GM12878 (cell line): ENCODE data around the gene ZYG11B. TPM values are rescaled to one million over a fixed set of nuclear protein-coding genes. Genes with fewer than 3 reads are reported as not detected.

Experiments
- ATAC-seq: fragments of 200-7000 bp; cut with Tn5 transposase; 3 replicates; pipeline ENCODE4 v1.9.1; 2020; ENCODE audit warnings: mild to moderate bottlenecking, moderate library complexity
- BruUV-seq: library from RNA; stranded (reverse); fragments of 400-500 nt; replicated peaks from 2 replicates; lab custom pipeline; 2021; lab: Mats Ljungman, UMichigan
- CTCF ChIA-PET: fragments of 300-600 bp; sonication (Branson Sonifier 250); formaldehyde crosslinking; extraction: SDS; loops from one replicate; lab custom pipeline; 2021; ENCODE audit warnings: inconsistent platforms; lab: Yijun Ruan, JAX
- POLR2A ChIA-PET: fragments of 350-600 bp; formaldehyde crosslinking; extraction: SDS; loops from one replicate; lab custom pipeline; 2021; ENCODE audit warnings: inconsistent platforms; lab: Charles Lee
- RAD21 ChIA-PET: fragments of 300-600 bp; sonication (Branson Sonifier 250); formaldehyde crosslinking; loops from one replicate; lab custom pipeline; 2023; ENCODE audit warnings: antibody characterized with exemption; ENCODE audit not compliant: unreplicated experiment; lab: Charles Lee
- SMC1A ChIA-PET: fragments of 300-600 bp; sonication (Branson Sonifier 250); formaldehyde crosslinking; loops from one replicate; lab custom pipeline; 2023; ENCODE audit not compliant: unreplicated experiment, uncharacterized antibody; lab: Charles Lee
- DNase-seq: peaks from one replicate; pipeline ENCODE4 v3.0.0-alpha.2; 2011; ENCODE audit warnings: low read depth, low spot score
- FAIRE-seq: peaks from 3 replicates; lab custom pipeline; 2011; peaks lifted over from hg19 to GRCh38; lab: Jason Lieb, UNC
- H2AFZ ChIP-seq: 2 replicates; pipeline ENCODE4 v1.6.0; 2011; ENCODE audit warnings: low read depth, low read length, control low read depth; ENCODE audit not compliant: control insufficient read depth
- H3K27ac ChIP-seq: 2 replicates; pipeline ENCODE4 v1.5.1; 2011; ENCODE audit warnings: control low read depth; ENCODE audit not compliant: control insufficient read depth, insufficient read depth
- H3K27me3 ChIP-seq, 2 experiments: replicated peaks in 1 of 2; 2 replicates each; pipeline versions ENCODE4 v1.6.0 to v1.6.1; 2011; ENCODE audit warnings: low read length in 1 of 2; ENCODE audit not compliant: control insufficient read depth in 2 of 2, insufficient read depth in 2 of 2
- H3K36me3 ChIP-seq, 2 experiments: 2 replicates each; pipeline ENCODE4 v1.5.1; 2011; ENCODE audit warnings: low read length in 1 of 2; ENCODE audit not compliant: control insufficient read depth in 2 of 2, insufficient read depth in 2 of 2
- H3K4me1 ChIP-seq: 2 replicates; pipeline ENCODE4 v1.6.1; 2011; ENCODE audit warnings: mild to moderate bottlenecking, low read length, moderate library complexity, mixed read lengths; ENCODE audit not compliant: control insufficient read depth, insufficient read depth
- H3K4me2 ChIP-seq: 2 replicates; pipeline ENCODE4 v1.6.0; 2011; ENCODE audit warnings: control low read depth; ENCODE audit not compliant: control insufficient read depth, insufficient read depth
- H3K4me3 ChIP-seq: fragments of 200-600 bp; sonication (generic); 2 replicates; pipeline ENCODE4 v1.5.1; 2016
- H3K79me2 ChIP-seq: 2 replicates; pipeline ENCODE4 v1.6.0; 2011; ENCODE audit warnings: low read length; ENCODE audit not compliant: control insufficient read depth, insufficient read depth
- H3K9ac ChIP-seq: 2 replicates; pipeline ENCODE4 v1.8.0; 2011; ENCODE audit warnings: low read length, control low read depth, mixed read lengths; ENCODE audit not compliant: control insufficient read depth, insufficient read depth
- H3K9me3 ChIP-seq: replicated peaks from 3 replicates; pipeline ENCODE4 v1.5.1; 2011; ENCODE audit warnings: mild to moderate bottlenecking, low read length; ENCODE audit not compliant: control insufficient read depth, insufficient read depth
- H4K20me1 ChIP-seq: 2 replicates; pipeline ENCODE4 v1.6.0; 2011; ENCODE audit not compliant: control insufficient read depth, insufficient read depth
- DPF2 ChIP-seq: fragments of 450-650 bp; IDR thresholded peaks from 2 replicates; pipeline ENCODE4 v1.6.1; 2017; ENCODE audit warnings: mild to moderate bottlenecking
- ETV6 ChIP-seq, 2 experiments: fragments of 450-650 bp in 1 of 2; IDR thresholded peaks in 1 of 2; conservative IDR thresholded peaks in 1 of 2; 2 replicates each; pipeline ENCODE4 v1.6.1; 2014; ENCODE audit warnings: antibody characterized with exemption in 1 of 2, borderline replicate concordance in 1 of 2, low read depth in 1 of 2, mild to moderate bottlenecking in 1 of 2, moderate library complexity in 1 of 2
- FOS ChIP-seq: IDR thresholded peaks from 3 replicates; pipeline ENCODE4 v1.6.1; 2011; ENCODE audit warnings: borderline replicate concordance; ENCODE audit not compliant: insufficient read length; ENCODE audit errors: extremely low read depth
- MYC ChIP-seq: IDR thresholded peaks from 2 replicates; pipeline ENCODE4 v1.6.1; 2011; ENCODE audit warnings: mild to moderate bottlenecking, low read length, moderate library complexity, inconsistent platforms; ENCODE audit not compliant: insufficient read depth, insufficient replicate concordance, insufficient read length, severe bottlenecking
- NFYA ChIP-seq: IDR thresholded peaks from 2 replicates; pipeline ENCODE4 v1.6.1; 2011; ENCODE audit warnings: low read depth, mild to moderate bottlenecking, low read length, improper control_type of control experiment, borderline replicate concordance
- SP1 ChIP-seq: IDR thresholded peaks from one replicate; pipeline ENCODE4 v1.6.1; 2011; ENCODE audit warnings: low read depth, low read length
- TCF12 ChIP-seq: IDR thresholded peaks from 2 replicates; pipeline ENCODE4 v1.6.1; 2011; ENCODE audit warnings: low read depth, mild to moderate bottlenecking, low read length
- ZZZ3 ChIP-seq: IDR thresholded peaks from 2 replicates; pipeline ENCODE4 v1.6.1; 2011; ENCODE audit warnings: low read depth; ENCODE audit not compliant: control insufficient read depth, insufficient read length
- WGBS: methylation state at CpG from one replicate; pipeline ENCODE4 v1.1.6; 2016; ENCODE audit warnings: low lambda C conversion rate; ENCODE audit not compliant: insufficient replicate concordance, insufficient coverage; ENCODE audit errors: missing lambda C conversion rate; 5-methylcytosine and 5-hydroxymethylcytosine counted together
- in situ Hi-C: fragments of 300-500 bp; cut with MboI; formaldehyde crosslinking; loops from 9 replicates; pipeline ENCODE4 v1.14.3; 2018; ENCODE audit warnings: mixed read lengths
- intact Hi-C: fragments of 100-400 bp; cut with micrococcal nuclease; formaldehyde crosslinking; loops from one replicate; pipeline ENCODE4 v1.14.2; 2022; ENCODE audit not compliant: unreplicated experiment
- polyA plus RNA-seq, 11 experiments: library from polyadenylated mRNA; depleted of rRNA in 4 of 11; unstranded in 6 of 11; stranded (reverse) in 5 of 11; fragments of >200 nt; fragmentation: Nextera tagmentation in 4 of 11; fragmentation: Illumina TruSeq in 1 of 11; extraction: Ambion mirVana in 4 of 11; extraction: Trizol in 1 of 11; gene quantifications; 1 replicate in 1 of 11; 2 replicates in 10 of 11; pipeline versions ENCODE4 v1.2.1 to v1.2.3, GENCODE V29; 2011 to 2016; ENCODE audit warnings: inconsistent platforms in 2 of 11, missing spikeins in 2 of 11, low read depth in 1 of 11
- total RNA-seq, 4 experiments: library from RNA; depleted of rRNA in 3 of 4; stranded (reverse); fragments of >200 nt in 3 of 4; fragmentation: Illumina TruSeq in 1 of 4; extraction: Trizol in 1 of 4; gene quantifications; 2 replicates each; pipeline versions ENCODE4 v1.2.1 to v1.2.3, GENCODE V29; 2013 to 2021

ZYG11B gene
- total and polyA plus RNA-seq, 10 of the 15 experiments (the other 5 are each of a cell fraction or from before 2014, with no cell fraction given), result 1.8 to 8.5 (median 5.3) TPM

DNA sequence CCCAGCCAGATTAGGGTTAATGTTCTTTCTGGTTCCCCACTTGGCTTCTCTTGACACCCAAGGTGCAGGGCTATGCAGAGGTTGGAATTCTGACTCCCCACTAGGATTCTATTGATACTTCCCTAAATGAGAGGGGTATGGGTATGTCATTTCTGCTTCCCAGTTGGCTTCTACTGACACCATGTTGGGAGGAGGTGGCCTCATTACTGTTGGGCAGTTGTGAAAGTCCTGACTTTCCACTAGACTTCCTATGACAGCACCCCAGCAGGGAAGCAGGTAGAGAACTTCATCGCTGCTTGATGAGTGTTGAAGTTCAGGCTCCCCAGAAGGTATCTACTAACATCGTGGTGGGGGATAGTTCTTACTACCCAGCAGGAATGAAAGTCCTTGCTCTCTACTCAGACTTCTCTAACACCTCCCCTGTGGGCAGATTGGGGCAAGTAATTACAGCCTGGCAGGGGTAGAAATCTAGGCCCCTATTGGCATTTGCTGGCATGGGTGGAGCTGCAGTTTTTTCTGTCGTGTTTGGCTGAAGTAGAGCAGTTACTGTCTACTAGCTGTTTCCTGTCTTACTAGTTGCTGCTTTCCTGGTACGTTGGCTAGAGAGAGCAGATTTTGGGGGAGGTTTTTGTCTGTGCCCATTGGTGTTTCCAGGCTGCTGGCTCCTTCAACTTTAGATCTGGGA lies 41.5 kb downstream of the ZYG11B start:
- H4K20me1 ChIP-seq, result no peaks in the 10 kb centered on the region
- ChIA-PET POLR2A (interaction anchor here (0.6 kb wide), 1 partner anchor 77 kb away, joined by 3 read pairs; no protein-coding TSS in a partner anchor), SMC1A (interaction anchor here (1.0 kb wide), 1 partner anchor 12 kb away, joined by 3 read pairs; no protein-coding TSS in a partner anchor)
- no peaks in the 10 kb centered on the region for H3K79me2 ChIP-seq
- no peak overlapping the region for H2AFZ ChIP-seq
- no peak for FAIRE-seq
- no peaks in the 10 kb centered on the region for H3K27me3 ChIP-seq
- TF ChIP-seq TCF12 (no peak), ZZZ3 (no peak)
- TF ChIP-seq, all 136 proteins: peak for 0
- intact Hi-C loops (no loop called here), in situ Hi-C loops (no loop called here)
- DNase-seq (no peak), ATAC-seq (no peak)
- Histone ChIP-seq H3K9ac (no peak overlapping the region), H3K4me1 (no peaks in the 10 kb centered on the region), H3K27ac (no peak overlapping the region), H3K36me3 (peaks cover 0 to 4% of the 10 kb centered on the region in 2 experiments; a peak in 1 of 4 replicates), H3K4me3 (no peak overlapping the region), H3K4me2 (no peak overlapping the region), H3K9me3 (no peaks in the 10 kb centered on the region)
- no TSS peak for BruUV-seq
- 51% methylated on average over 4 of the region's 4 CpGs for WGBS
- CTCF ChIA-PET, result interaction anchor here (0.6 kb wide), 1 partner anchor 135 kb away, joined by 3 read pairs; no protein-coding TSS in a partner anchor
- RAD21 ChIA-PET, result no interaction called here

DNA sequence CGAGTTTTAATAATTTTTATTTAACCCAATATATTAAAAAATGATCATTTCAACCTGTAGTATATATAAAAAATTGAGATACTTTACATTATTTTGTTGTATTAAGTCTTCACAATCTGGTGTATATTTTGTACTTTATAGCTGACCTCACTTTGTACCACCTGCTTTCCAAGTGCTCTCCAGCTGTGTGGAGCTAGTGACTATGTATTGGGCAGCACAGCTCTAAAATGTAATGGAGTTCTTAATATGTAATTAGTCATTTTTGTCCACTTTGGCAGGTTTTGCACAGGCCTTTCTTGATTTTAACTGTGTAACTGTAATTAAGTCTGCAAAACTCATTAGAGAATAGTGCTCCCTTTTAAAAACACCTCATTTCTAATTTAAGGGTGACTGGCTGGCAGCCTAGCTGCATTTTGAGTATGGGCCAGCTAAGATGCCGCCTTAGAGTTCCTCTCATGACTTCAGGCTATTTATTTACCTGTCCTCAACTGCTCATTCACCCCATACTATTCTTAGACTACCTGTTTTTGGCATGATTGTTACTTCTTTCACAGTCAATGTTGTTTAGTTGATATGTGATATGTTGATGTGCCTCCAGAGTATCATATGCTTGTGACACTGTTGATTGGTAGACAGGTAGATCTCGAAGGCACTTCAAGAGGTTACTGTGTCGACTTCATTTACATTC lies 43.2 kb downstream of the ZYG11B start:
- ATAC-seq, result no peak
- peaks cover 0 to 4% of the 10 kb centered on the region in 2 experiments; a peak in 2 of 4 replicates for H3K36me3 ChIP-seq
- H3K4me1 ChIP-seq, result no peaks in the 10 kb centered on the region
- no TSS peak for BruUV-seq
- no peak overlapping the region for H2AFZ ChIP-seq
- no peak for TF ChIP-seq SP1
- TF ChIP-seq NFYA, result no peak
- no peak for TF ChIP-seq DPF2
- TF ChIP-seq MYC, result no peak
- no peak for TF ChIP-seq FOS
- no peak for TF ChIP-seq ETV6 (conservative IDR thresholded peaks at IDR 0.05 in 1 of 2, IDR thresholded peaks at IDR 0.05 in 1 of 2; ENCODE audit: borderline replicate concordance in 1 of 2, low read depth in 1 of 2)
- no peaks in the 10 kb centered on the region for H3K9me3 ChIP-seq
- no peaks in the 10 kb centered on the region for H3K27me3 ChIP-seq
- WGBS, result 92% methylated on average over 4 of the region's 4 CpGs
- intact Hi-C loops (no loop called here), in situ Hi-C loops (no loop called here)
- H3K4me3 ChIP-seq, result no peak overlapping the region
- ChIA-PET RAD21 (no interaction called here), SMC1A (interaction anchor here (1.3 kb wide), 1 partner anchor 10 kb away, joined by 3 read pairs; no protein-coding TSS in a partner anchor), POLR2A (no interaction called here), CTCF (no interaction called here)
- DNase-seq, result no peak
- no peak overlapping the region for H3K4me2 ChIP-seq
- H3K79me2 ChIP-seq, result no peaks in the 10 kb centered on the region
- H3K9ac ChIP-seq, result no peak overlapping the region
- no peaks in the 10 kb centered on the region for H4K20me1 ChIP-seq
- no peak for FAIRE-seq
- H3K27ac ChIP-seq, result no peak overlapping the region
